Pons (tissue), 1 donor: ENCODE results near the gene NIP7.
A peak's percentile ranks its signal among the peaks of the same experiment; 100 is the strongest.

ENCODE experiments used
- DNase-seq: peaks from one replicate; pipeline ENCODE4 v3.0.0-alpha.2; 2016; ENCODE audit warnings: low spot score

The NIP7 gene

DNA sequence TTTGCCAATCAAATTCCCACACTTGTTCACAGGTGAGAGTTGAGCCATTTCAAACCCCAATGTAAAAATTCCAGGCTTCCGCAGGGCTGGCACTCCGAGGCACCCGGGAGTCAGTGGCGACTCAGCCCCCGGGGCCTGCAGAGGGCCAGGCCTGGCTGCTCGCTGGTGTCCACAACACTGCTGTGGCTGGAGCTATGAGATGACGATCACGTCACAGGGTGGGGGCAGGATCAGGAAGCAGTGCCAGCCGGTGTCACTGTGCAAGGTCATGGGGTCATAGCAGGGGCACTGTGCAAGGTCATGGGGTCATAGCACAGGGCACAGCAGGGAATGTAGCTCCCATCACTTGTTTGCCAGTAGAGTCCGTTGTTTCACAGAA lies 20.7 kb upstream of the NIP7 start:
- DNase-seq = no peak

- no peak for DNase-seq
These were observed 20.2 kb upstream of the NIP7 start for GRCh38 chr16:69319381-69319780.

GRCh38 chr16:69319826-69320739 lies 19.5 kb upstream of the NIP7 start:
- DNase-seq = no peak

GRCh38 chr16:69320740-69321073 lies 18.9 kb upstream of the NIP7 start:
- DNase-seq = no peak

GRCh38 chr16:69321080-69321479 lies 18.5 kb upstream of the NIP7 start:
- DNase-seq = no peak

DNA sequence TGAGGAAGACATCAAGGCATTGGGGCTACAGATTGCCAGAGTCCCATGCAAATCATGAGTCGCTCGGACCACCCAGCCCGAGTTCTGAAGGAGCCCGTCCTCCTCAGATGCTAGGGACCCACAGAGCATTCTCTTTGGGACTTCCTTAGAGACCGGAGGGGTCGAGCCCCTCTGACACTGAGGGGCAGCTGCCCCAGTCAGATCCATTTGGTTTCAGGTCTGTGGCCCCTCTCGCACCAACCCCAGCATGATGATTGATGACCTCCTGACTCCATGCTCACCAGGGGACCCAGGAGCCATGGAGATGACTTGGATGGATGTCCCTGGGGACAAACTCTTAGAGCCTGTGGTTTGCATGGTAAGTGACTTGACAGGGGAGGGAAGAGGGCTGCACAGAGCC lies 17.2 kb upstream of the NIP7 start:
- DNase-seq = no peak

GRCh38 chr16:69323415-69323814 lies 16.2 kb upstream of the NIP7 start:
- DNase-seq = no peak

DNA sequence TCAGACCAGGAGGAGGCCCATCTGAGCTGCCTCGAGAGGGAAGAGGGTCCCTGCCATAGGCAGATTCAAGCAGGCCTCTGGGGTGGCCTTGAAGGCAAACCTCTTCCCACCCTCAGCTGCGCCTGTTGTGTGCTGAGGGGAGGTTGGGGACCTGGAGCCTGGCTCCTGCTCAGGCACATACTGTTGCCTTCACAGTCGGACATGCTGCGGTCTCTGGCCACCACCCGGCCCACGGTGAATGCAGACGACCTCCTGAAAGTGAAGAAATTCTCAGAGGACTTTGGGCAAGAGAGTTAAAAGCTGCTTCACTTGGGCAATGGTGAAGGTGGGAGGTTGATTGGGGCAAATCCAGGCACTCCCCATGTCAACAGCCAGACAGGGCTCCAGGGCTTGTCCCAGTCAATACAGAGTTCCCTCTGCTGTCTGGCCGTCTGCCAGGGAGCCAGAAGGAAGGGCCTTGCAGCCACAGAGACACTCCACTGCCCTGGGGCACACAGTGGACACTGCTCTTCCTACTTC lies 15.5 kb upstream of the NIP7 start:
- peak; percentile 44 for DNase-seq

GRCh38 chr16:69324585-69325253 lies 14.9 kb upstream of the NIP7 start:
- DNase-seq = no peak

DNA sequence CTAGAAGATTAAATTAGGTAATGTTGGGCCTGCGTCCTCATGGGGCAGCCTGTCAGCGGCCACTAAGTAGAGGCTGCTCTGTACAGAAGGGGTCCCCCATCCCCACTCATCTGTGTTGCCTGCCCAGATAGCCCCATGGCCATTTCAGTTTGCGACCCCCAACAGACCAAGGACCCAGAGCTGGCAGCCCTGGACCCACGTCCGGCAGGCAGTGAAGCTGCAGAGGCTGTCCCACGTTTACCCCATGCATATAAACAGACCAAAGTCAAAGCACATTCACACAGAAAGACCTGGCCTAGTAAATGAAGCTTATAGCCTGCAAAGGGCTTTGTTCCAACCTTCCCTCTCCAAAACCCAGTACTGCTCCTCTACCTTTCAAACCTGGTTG lies 13.8 kb upstream of the NIP7 start:
- DNase-seq = no peak

DNA sequence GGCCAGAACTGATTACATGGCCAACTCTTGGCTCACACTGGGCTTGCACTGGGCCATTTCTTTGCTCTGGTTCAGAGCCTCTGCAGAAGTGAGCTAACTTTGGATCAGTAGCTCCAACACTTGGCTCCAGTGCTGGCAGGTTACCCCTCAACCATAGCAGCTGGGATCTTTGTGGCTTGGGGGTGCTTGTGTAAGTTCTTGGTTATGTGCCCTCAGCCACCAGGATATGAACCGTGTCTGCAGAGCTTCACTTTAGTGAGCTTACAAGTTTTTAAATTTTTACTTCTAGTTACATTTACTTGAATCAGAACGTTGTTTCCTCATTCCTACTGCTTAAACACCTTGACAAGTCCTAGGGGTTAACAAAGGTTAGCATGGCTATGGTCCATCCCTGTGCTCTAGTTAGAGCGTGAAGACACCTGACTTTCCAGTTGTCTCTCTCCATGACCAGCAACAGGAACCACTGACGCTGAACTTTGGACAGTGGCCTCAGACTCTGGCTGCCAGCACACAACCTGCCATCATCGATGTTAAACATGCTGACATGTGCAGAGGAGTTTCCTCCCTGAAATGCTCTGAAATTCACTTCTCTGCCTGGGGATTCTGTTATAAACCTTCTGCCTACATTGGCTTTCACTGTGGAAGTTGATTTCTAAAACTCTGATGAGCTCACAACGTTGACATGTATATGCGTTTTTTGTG lies 13.2 kb upstream of the NIP7 start:
- no peak for DNase-seq

GRCh38 chr16:69327585-69328310 lies 11.8 kb upstream of the NIP7 start:
- DNase-seq = no peak

DNA sequence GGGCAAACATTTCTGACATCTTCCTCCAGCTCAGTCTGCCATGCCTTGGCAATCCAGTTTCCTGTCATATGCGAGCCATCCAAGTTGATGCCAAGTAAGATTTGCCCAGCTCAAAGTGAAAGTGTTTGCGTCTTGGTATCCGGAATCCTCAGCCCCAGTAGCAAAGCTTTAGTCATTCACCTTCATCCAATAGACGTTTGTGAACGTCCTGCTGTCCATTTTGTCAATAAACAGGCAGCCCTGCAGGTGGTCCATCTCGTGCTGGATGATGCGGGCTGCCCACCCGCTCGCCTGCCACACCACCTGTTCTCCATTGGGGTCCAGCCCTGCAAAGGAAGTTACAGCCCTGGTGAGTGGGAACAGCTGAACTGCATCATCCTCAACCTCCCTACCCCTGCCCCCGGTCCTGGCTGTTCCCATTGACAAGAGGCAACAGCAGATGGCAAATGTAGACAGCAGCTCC lies 10.7 kb upstream of the NIP7 start:
- no peak for DNase-seq

DNA sequence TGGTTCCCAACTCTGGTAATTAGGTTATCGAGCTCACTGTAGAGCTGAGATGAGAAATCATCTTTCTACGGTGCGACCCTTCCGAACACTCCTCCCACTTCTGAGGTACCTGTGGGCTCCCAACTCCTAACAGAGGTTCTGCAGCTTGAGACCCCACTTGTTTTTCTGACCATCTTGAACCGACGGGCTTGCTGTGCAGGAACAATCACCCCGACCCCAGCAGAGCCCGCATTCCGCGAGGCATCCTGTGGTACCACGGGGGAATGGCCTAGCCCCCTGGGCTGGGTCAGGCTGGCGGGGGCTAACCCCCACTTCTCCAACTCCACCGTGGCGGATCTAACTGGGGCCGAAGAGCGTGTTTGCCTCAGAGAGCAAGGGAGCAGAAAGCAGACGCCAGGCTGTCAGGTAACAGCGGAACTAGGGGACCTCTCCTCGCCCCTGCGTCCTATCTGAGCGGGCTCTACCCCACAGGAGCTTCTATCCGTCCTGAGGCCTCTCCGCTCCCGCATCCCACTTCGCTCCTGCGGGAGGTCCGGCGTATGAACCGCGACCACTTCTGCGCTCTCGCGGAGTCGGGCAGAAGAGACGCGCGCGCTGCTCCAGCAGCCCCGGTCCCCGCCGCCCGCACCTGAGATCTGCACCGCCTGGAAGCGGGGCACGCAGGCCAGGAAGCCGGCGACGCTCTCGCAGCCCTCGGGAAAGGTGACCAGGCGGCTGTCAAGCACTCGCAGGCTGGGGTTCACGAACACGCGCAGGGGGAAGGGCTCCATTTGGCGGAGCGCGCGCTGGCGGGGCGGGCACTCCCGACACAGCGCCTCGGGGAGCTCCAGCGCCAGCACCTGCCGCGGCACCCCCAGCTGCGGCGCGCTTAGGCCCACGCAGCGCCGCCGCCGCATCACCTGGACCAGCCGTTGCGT lies 9.9 kb upstream of the NIP7 start:
- DNase-seq = no peak

DNA sequence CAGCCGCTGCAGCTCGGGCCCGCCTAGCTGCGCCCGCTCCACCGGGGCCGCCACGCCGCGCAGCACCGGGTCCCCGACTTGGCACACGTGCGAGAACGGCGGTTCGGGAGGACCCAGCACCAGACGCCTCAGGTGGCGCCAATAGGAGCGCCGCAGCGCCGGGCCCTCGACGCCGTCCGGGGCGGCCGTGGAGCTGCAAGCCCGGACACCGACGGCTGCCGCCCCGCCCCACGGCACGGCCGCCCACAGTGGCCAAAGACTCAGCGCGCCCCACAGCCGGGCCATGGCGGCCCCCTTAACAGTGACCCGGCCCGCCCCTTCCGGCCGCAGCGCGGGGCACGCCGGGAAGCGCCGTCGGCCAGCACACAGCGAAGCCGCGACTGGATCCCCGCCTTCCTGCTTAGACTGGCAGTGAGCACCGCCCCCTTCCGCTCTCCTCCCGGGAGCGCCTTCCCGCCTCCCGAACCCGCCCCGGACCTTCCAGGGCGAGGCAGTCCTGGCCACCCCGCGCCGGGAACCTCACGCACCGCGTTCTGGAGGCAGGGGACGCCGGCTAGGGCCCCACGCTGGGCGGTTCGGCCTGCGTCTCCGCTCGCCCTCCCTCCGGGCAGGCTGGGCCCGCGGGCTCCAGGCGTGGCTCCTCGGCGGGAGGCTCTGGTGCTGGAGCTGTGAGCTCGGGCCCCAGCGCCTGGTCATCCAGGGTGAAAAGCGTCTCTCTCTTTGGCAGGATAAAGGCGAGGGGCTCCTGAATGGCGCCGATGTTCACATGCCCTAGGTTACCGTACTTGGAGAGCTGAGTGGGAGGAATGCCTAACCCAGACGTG lies 9.1 kb upstream of the NIP7 start, which contains the start of gene PDF:
TSS of gene PDF (minus strand) at position 303 of the 824 bp plus-strand sequence. CDS start at position 285, 18 bp downstream.
- DNase-seq = peak; percentile 91

GRCh38 chr16:69334696-69335095 lies 4.9 kb upstream of the NIP7 start:
- DNase-seq = no peak

GRCh38 chr16:69338557-69339288 lies 849 bp upstream of the NIP7 start:
- DNase-seq = no peak

GRCh38 chr16:69340095-69340644 lies 598 bp downstream of the NIP7 start:
- no peak for DNase-seq

DNA sequence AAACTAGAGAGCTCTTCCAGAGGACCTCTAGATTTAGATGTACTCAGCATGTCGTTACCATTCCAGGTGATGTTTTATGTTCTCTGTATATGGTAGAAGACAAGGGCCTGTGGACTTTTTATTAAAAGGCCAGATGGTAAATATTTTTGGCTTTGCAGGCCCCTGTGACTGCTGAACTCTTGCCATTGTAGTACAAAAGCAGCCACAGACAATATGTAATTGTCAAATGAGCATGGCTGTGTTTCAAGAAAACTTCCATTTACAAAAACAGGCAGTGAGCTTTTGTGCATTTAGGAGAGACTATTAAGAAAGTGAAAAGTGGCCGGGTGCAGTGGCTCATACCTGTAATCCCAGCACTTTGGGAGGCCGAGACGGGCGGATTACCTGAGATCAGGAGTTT lies 4.6 kb downstream of the NIP7 start:
- DNase-seq = peak; percentile 72
